Placental pericyte (primary cell): ENCODE measurements around the gene OR1S2. TPM values are rescaled to one million over a fixed set of nuclear protein-coding genes. Genes with fewer than 3 reads are reported as not detected.

Experiments used
- total RNA-seq: library from RNA; depleted of rRNA; stranded (reverse); fragments of >200 nt; gene quantifications from 2 replicates; pipeline ENCODE4 v1.2.3, GENCODE V29; 2012

The OR1S2 gene, protein sequence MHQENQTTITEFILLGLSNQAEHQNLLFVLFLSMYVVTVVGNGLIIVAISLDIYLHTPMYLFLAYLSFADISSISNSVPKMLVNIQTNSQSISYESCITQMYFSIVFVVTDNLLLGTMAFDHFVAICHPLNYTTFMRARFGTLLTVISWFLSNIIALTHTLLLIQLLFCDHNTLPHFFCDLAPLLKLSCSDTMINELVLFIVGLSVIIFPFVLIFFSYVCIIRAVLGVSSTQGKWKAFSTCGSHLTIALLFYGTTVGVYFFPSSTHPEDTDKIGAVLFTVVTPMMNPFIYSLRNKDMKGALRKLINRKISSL
- not detected in 2 replicates for total RNA-seq

DNA sequence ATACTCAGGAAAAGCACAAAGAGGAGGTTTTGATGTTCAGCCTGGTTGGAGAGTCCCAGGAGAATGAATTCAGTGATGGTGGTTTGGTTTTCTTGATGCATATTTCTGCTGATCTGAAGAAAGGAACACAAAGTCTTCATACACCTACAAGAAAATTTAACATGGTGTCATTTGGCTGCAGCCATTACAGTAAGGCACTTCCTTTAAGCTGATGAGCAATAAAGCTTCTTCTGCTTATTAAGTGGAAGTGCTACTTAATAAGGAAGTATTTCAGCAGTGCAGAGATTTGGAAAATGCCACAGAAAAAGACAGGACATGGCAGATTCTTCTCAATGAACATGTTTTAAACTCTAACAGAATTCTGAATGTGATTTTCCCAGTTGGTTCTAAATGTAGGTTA, at the start of gene OR1S2:
OR1S2 (minus strand) TSS at position 101 of the 400 bp plus-strand sequence; CDS start at position 101, 0 bp downstream.

DNA sequence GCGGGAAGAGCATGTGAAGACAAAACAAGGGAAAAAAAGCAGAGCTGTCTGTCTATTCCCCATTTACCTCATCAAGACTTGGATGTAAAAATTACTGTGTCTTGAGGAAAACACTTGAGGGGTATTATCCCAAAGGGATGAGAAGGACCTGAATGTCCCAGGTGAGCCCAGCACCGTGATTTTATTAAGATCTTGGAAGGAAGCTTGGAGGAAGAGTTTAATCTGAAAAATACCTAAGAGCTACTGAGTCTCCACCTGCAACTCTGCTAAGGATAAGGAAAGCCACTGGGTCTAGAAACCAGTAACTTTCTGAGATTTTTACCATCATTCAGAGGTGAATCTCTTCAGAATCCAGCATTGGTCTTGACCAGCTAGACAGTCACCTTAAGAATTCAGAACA, 8.5 kb upstream of the OR1S2 start, which contains the start of gene OR1S1:
OR1S1 (plus strand) TSS at position 301 of the 400 bp plus-strand sequence.

DNA sequence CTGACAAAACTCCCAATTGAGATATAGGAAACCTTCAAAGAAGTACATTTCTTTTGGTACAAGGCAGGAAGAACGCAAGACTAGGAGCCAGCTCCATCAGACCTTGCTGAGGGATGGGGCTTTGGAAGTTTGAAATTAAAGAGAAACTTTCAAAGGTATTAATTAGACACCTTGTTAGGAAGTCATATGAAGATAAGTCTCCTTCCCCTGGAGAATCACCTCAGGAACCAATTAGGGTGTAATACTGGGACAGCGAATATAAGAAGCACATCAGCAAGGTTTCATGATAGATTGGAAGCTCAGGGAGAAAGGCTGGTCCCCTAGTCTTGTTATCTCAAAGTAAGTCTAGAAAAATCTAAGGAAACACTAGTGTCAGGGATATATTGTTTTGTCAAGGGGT, 15.2 kb downstream of the OR1S2 start, which contains the start of gene OR9Q2:
OR9Q2 (plus strand) TSS at position 301 of the 400 bp plus-strand sequence. CDS start 1,421 bp downstream, outside the sequence.

Other genes starting within 250 kb of the OR1S2 start
- gene OR9Q1, start 180.3 kb downstream of the OR1S2 start, total RNA-seq = not detected in 2 replicates
- not detected in 2 replicates for gene OR6Q1, start 173.2 kb downstream of the OR1S2 start, total RNA-seq
- not detected in 2 replicates for gene OR9I1, start 78.6 kb downstream of the OR1S2 start, total RNA-seq
- gene OR9Q2, start 15.1 kb downstream of the OR1S2 start, total RNA-seq = not detected in 2 replicates
- not detected in 2 replicates for gene OR1S1, start 8.6 kb upstream of the OR1S2 start, total RNA-seq
- not detected in 2 replicates for gene OR10Q1, start 24.8 kb upstream of the OR1S2 start, total RNA-seq
- not detected in 2 replicates for gene OR10W1, start 64.1 kb upstream of the OR1S2 start, total RNA-seq
- not detected in 2 replicates for gene OR5B17, start 154.9 kb upstream of the OR1S2 start, total RNA-seq
- not detected in 2 replicates for gene OR5B3, start 202.7 kb upstream of the OR1S2 start, total RNA-seq
- gene OR5B2, start 224.0 kb upstream of the OR1S2 start, total RNA-seq = not detected in 2 replicates
- gene OR5B12, start 238.1 kb upstream of the OR1S2 start, total RNA-seq = not detected in 2 replicates